Measurements from ENCODE around the gene WASF1.

GRCh38 chr6:110130362-110130761 lies 49.1 kb downstream of the WASF1 start:
- no peak for TF ChIP-seq EZH2 (IDR thresholded peaks at IDR 0.05; ENCODE audit: insufficient read depth, poor library complexity, severe bottlenecking)
- no peak for TF ChIP-seq EZH2phosphoT487 (IDR thresholded peaks at IDR 0.05; ENCODE audit: insufficient read depth, low read depth)
